D721Med (cell line): ENCODE measurements around the gene C11orf97.

Source experiments
- DNase-seq: peaks from one replicate; pipeline ENCODE4 v3.0.0; 2011; ENCODE audit warnings: low spot score; ENCODE audit not compliant: insufficient read length
- FAIRE-seq: peaks from 2 replicates; lab custom pipeline; 2011; peaks lifted over from hg19 to GRCh38; lab: Jason Lieb, UNC
- CTCF ChIP-seq: IDR thresholded peaks from 2 replicates; pipeline ENCODE4 v1.5.1; 2012; ENCODE audit warnings: mild to moderate bottlenecking, control low read depth; ENCODE audit not compliant: insufficient read depth; ENCODE audit errors: missing control alignments

The C11orf97 gene

GRCh38 chr11:94511932-94512781, at the start of gene C11orf97:
Gene C11orf97 (plus strand): TSS chr11:94512461. CDS start chr11:94512529, 68 bp downstream.
- no peak for DNase-seq
- no peak for TF ChIP-seq CTCF
- FAIRE-seq = no peak

- DNase-seq = no peak
- TF ChIP-seq CTCF = no peak
- FAIRE-seq = no peak
Measured at GRCh38 chr11:94469416-94469815, 42.8 kb upstream of the C11orf97 start.

- no peak for TF ChIP-seq CTCF
- DNase-seq = no peak
- no peak for FAIRE-seq
Measured at GRCh38 chr11:94472916-94473799, 39.1 kb upstream of the C11orf97 start.

GRCh38 chr11:94477624-94478023, 34.6 kb upstream of the C11orf97 start:
- DNase-seq = no peak
- no peak for FAIRE-seq

GRCh38 chr11:94481342-94481741, 30.9 kb upstream of the C11orf97 start:
- DNase-seq = no peak

More at GRCh38 chr11:94477624-94478023, 34.6 kb upstream of the C11orf97 start:
- no peak for TF ChIP-seq CTCF

GRCh38 chr11:94486068-94486467, 26.2 kb upstream of the C11orf97 start:
- no peak for DNase-seq
- no peak for TF ChIP-seq CTCF
- FAIRE-seq = no peak

More at GRCh38 chr11:94481342-94481741, 30.9 kb upstream of the C11orf97 start:
- no peak for FAIRE-seq
- no peak for TF ChIP-seq CTCF
